HCT116 (cell line): Measurements from ENCODE around the gene AKAP13. TPM values are rescaled to one million over a fixed set of nuclear protein-coding genes. Genes with fewer than 3 reads are reported as not detected.

Experiments
- ATAC-seq: fragments of 200-7000 bp; cut with Tn5 transposase; 2 replicates; pipeline ENCODE4 v1.9.1; 2020; ENCODE audit warnings: mild to moderate bottlenecking, moderate library complexity
- BruUV-seq: library from RNA; stranded (reverse); fragments of 400-500 nt; replicated peaks from 2 replicates; lab custom pipeline; 2021; lab: Mats Ljungman, UMichigan
- CTCF ChIA-PET: fragments of 300-600 bp; sonication (Branson Sonifier 250); formaldehyde crosslinking; loops from one replicate; lab custom pipeline; 2021; ENCODE audit warnings: antibody characterized with exemption; lab: Charles Lee
- POLR2A ChIA-PET: fragments of 300-600, 350-600 bp; sonication (Branson Sonifier 250); formaldehyde crosslinking; loops from one replicate; lab custom pipeline; 2021; ENCODE audit warnings: antibody characterized with exemption; lab: Charles Lee
- RAD21 ChIA-PET, 2 experiments: fragments of 300-600 bp; sonication (Branson Sonifier 250); formaldehyde crosslinking; loops; one replicate each; lab custom pipeline; 2023; ENCODE audit warnings: low total read pairs in 2 of 2; ENCODE audit not compliant: uncharacterized antibody in 2 of 2, unreplicated experiment in 2 of 2, low non-redundant PET in 1 of 2; lab: Charles Lee
- DNase-seq: peaks from one replicate; pipeline ENCODE4 v3.0.0-alpha.2; 2010; ENCODE audit warnings: low read depth, low spot score
- H2AFZ ChIP-seq: fragments of 200-600 bp; shearing (Covaris generic), sonication (generic); 2 replicates; pipeline ENCODE4 v1.6.1; 2017; ENCODE audit warnings: low read depth, mixed run types, mixed read lengths, antibody characterized with exemption, low read length; ENCODE audit not compliant: poor library complexity, severe bottlenecking
- H3K27ac ChIP-seq: 2 replicates; pipeline ENCODE4 v1.5.1; 2012; ENCODE audit warnings: low read depth, low read length
- H3K27me3 ChIP-seq: fragments of 200-600 bp; sonication (generic); 2 replicates; pipeline ENCODE4 v1.6.1; 2016; ENCODE audit warnings: mixed run types, low read length, mixed read lengths; ENCODE audit not compliant: insufficient read depth
- H3K36me3 ChIP-seq, 2 experiments: fragments of 200-500 bp in 1 of 2; fragments of 200-600 bp in 1 of 2; sonication (Bioruptor generic) in 1 of 2; sonication (generic) in 1 of 2; 2 replicates each; pipeline versions ENCODE4 v1.5.1 to v1.6.1; 2014 to 2016; ENCODE audit warnings: low read length in 2 of 2, inconsistent platforms in 1 of 2, mixed read lengths in 1 of 2, mixed run types in 1 of 2; ENCODE audit not compliant: insufficient read depth in 2 of 2, control insufficient read depth in 1 of 2
- H3K4me1 ChIP-seq, 2 experiments: fragments of 200-600 bp in 1 of 2; sonication (generic) in 1 of 2; 2 replicates each; pipeline versions ENCODE4 v1.5.1 to v1.6.1; 2012 to 2017; ENCODE audit warnings: low read length in 2 of 2, inconsistent platforms in 1 of 2, mild to moderate bottlenecking in 1 of 2, mixed read lengths in 1 of 2, mixed run types in 1 of 2, moderate library complexity in 1 of 2; ENCODE audit not compliant: insufficient read depth in 2 of 2, control insufficient read depth in 1 of 2
- H3K4me2 ChIP-seq: fragments of 200-600 bp; sonication (generic); 2 replicates; pipeline ENCODE4 v1.6.1; 2017; ENCODE audit warnings: mixed run types, low read length, mixed read lengths
- H3K4me3 ChIP-seq, 2 experiments: fragments of 200-600 bp in 1 of 2; sonication (generic) in 1 of 2; replicated peaks in 1 of 2; 2 replicates each; pipeline ENCODE4 v1.5.1; 2011 to 2016; ENCODE audit warnings: low read length in 2 of 2, control low read depth in 1 of 2, low read depth in 1 of 2, mild to moderate bottlenecking in 1 of 2, mixed read lengths in 1 of 2, mixed run types in 1 of 2
- H3K79me2 ChIP-seq: fragments of 200-600 bp; sonication (generic); 2 replicates; pipeline ENCODE4 v1.6.1; 2017; ENCODE audit warnings: mild to moderate bottlenecking, mixed run types, low read length, moderate library complexity, mixed read lengths; ENCODE audit not compliant: insufficient read depth
- H3K9ac ChIP-seq: fragments of 200-600 bp; sonication (generic); 2 replicates; pipeline ENCODE4 v1.6.1; 2016; ENCODE audit warnings: low read length, mixed read lengths
- H3K9me2 ChIP-seq: fragments of 200-600 bp; sonication (generic), shearing (Covaris generic); 2 replicates; pipeline ENCODE4 v1.6.1; 2017; ENCODE audit warnings: mixed run types, mild to moderate bottlenecking, moderate library complexity; ENCODE audit not compliant: insufficient read depth
- H3K9me3 ChIP-seq, 2 experiments: fragments of 200-500 bp in 1 of 2; fragments of 200-600 bp in 1 of 2; sonication (Bioruptor generic) in 1 of 2; sonication (generic) in 1 of 2; 2 replicates each; pipeline ENCODE4 v1.6.1; 2014 to 2017; ENCODE audit warnings: low read length in 2 of 2, mixed read lengths in 2 of 2, inconsistent platforms in 1 of 2, low read depth in 1 of 2, mild to moderate bottlenecking in 1 of 2, mixed run types in 1 of 2, moderate library complexity in 1 of 2; ENCODE audit not compliant: control insufficient read depth in 1 of 2, insufficient read depth in 1 of 2
- H4K20me1 ChIP-seq: fragments of 200-600 bp; sonication (generic), shearing (Covaris generic); 2 replicates; pipeline ENCODE4 v1.6.1; 2017; ENCODE audit warnings: mixed run types, mild to moderate bottlenecking, moderate library complexity; ENCODE audit not compliant: insufficient read depth
- ATF3 ChIP-seq: IDR thresholded peaks from 2 replicates; pipeline ENCODE4 v1.6.1; 2012
- CTCF ChIP-seq, 3 experiments: fragments of 200-600 bp in 1 of 3; sonication (generic) in 1 of 3; IDR thresholded peaks in 2 of 3; conservative IDR thresholded peaks in 1 of 3; 2 replicates each; pipeline ENCODE4 v1.5.1; 2012 to 2017; ENCODE audit warnings: low read depth in 2 of 3, low read length in 2 of 3, antibody characterized with exemption in 1 of 3, borderline replicate concordance in 1 of 3, control low read depth in 1 of 3, mild to moderate bottlenecking in 1 of 3, mixed read lengths in 1 of 3, mixed run types in 1 of 3, moderate library complexity in 1 of 3; ENCODE audit not compliant: insufficient read depth in 1 of 3
- EGR1 ChIP-seq: IDR thresholded peaks from 2 replicates; pipeline ENCODE4 v1.6.1; 2012; ENCODE audit warnings: low read depth
- ELF1 ChIP-seq: IDR thresholded peaks from 2 replicates; pipeline ENCODE4 v1.6.1; 2012; ENCODE audit warnings: low read depth, borderline replicate concordance
- EZH2 ChIP-seq: fragments of 200-600 bp; sonication (generic); IDR thresholded peaks from 2 replicates; pipeline ENCODE4 v1.6.1; 2017; ENCODE audit warnings: antibody characterized with exemption, mixed run types
- JUND ChIP-seq: IDR thresholded peaks from 2 replicates; pipeline ENCODE4 v1.6.1; 2012
- MAX ChIP-seq: IDR thresholded peaks from 2 replicates; pipeline ENCODE4 v1.6.1; 2012
- RAD21 ChIP-seq: IDR thresholded peaks from 2 replicates; pipeline ENCODE4 v1.6.1; 2012; ENCODE audit warnings: low read depth, mild to moderate bottlenecking
- SIN3A ChIP-seq: IDR thresholded peaks from 2 replicates; pipeline ENCODE4 v1.6.1; 2012; ENCODE audit warnings: low read depth
- SP1 ChIP-seq: IDR thresholded peaks from 2 replicates; pipeline ENCODE4 v1.6.1; 2012; ENCODE audit warnings: low read depth
- TCF7L2 ChIP-seq: IDR thresholded peaks from 2 replicates; pipeline ENCODE4 v1.7.0; 2011; ENCODE audit warnings: borderline replicate concordance, inconsistent platforms; ENCODE audit not compliant: insufficient read depth, insufficient read length; ENCODE audit errors: extremely low read depth
- ZFX ChIP-seq: fragments of 450-650 bp; IDR thresholded peaks from 2 replicates; pipeline ENCODE4 v1.6.1; 2017
- ZNF274 ChIP-seq: fragments of 200-500 bp; sonication (Bioruptor generic); IDR thresholded peaks from 2 replicates; pipeline ENCODE4 v1.6.1; 2014; ENCODE audit warnings: mild to moderate bottlenecking, low read depth, low read length, inconsistent platforms
- intact Hi-C: fragments of 100-400 bp; cut with micrococcal nuclease; formaldehyde crosslinking; loops from 2 replicates; pipeline ENCODE4 v1.10.0; 2022
- total RNA-seq: library from RNA; stranded (reverse); gene quantifications from one replicate; pipeline ENCODE4 v1.2.1, GENCODE V29; 2021; ENCODE audit not compliant: unreplicated experiment

AKAP13 gene
- total RNA-seq, 1 experiment from 2014 or later = 43.1 TPM

- no peak for TF ChIP-seq CTCF (IDR thresholded peaks at IDR 0.05 in 2 of 3, conservative IDR thresholded peaks at IDR 0.05 in 1 of 3; ENCODE audit: borderline replicate concordance in 1 of 3, insufficient read depth in 1 of 3, low read depth in 2 of 3, low read length in 2 of 3)
- TF ChIP-seq MAX = no peak
Observed at GRCh38 chr15:85624291-85624801, 243.9 kb downstream of the AKAP13 start (continued).

- no peak for ATAC-seq
- intact Hi-C loops = no loop called here
- H3K9me2 ChIP-seq = no peaks in the 10 kb centered on the region
- H3K9me3 ChIP-seq = no peaks in the 10 kb centered on the region
- H3K4me3 ChIP-seq = no peak overlapping the region
- H3K4me2 ChIP-seq = no peak overlapping the region
- H3K27ac ChIP-seq = no peak overlapping the region
- TF ChIP-seq RAD21 (no peak), TCF7L2 (no peak), SIN3A (no peak), EZH2 (no peak), ZFX (no peak), JUND (no peak), MAX (no peak), CTCF (IDR thresholded peaks at IDR 0.05 in 2 of 3, conservative IDR thresholded peaks at IDR 0.05 in 1 of 3; ENCODE audit: borderline replicate concordance in 1 of 3, insufficient read depth in 1 of 3, low read depth in 2 of 3, low read length in 2 of 3) (no peak), SP1 (no peak), ATF3 (no peak), ELF1 (no peak), ZNF274 (no peak), EGR1 (no peak)
- TF ChIP-seq, all 23 proteins: peak for 0
- CTCF ChIA-PET = no interaction called here
- Histone ChIP-seq H3K36me3 (no peaks in the 10 kb centered on the region), H3K79me2 (no peaks in the 10 kb centered on the region), H3K27me3 (no peaks in the 10 kb centered on the region), H3K9ac (no peak overlapping the region), H3K4me1 (no peaks in the 10 kb centered on the region; a peak in 1 of 4 replicates), H2AFZ (no peak overlapping the region), H4K20me1 (no peaks in the 10 kb centered on the region)
- DNase-seq = no peak
- RAD21 ChIA-PET = no interaction called here
- no TSS peak for BruUV-seq
- POLR2A ChIA-PET = no interaction called here
Observed at GRCh38 chr15:85625166-85625830, 244.9 kb downstream of the AKAP13 start.
